ENCODE data around the gene MAF.

The MAF gene

GRCh38 chr16:79612207-79612606 lies 11.7 kb upstream of the MAF start:
- H3K4me1 ChIP-seq (ENCODE audit: control insufficient read depth, insufficient read depth, low read length): peaks cover 3% of the 10 kb centered on the region; the same call in 1 of the 2 replicates
- no peak overlapping the region for H3K4me3 ChIP-seq (ENCODE audit: low read depth, low read length)

DNA sequence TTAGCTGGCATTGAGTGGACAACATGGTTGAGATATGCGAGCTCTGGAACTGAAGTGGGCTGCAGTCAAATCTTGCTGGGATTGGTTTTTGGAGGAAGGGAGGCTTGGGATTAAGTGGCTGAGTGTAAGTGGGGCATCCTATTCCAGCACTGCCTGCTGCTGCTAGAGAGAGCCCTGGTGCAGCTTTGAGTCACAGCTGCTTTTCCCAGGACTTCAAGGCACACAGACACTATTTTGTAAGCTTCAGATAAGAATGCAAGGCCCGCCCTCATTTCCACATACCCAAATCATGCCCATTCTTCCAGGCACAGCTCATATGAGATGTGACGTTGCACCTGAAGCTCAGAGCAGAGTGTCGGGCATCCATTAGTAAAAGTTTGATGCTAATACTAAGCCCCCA lies 10.2 kb upstream of the MAF start:
- Histone ChIP-seq H3K4me1 (ENCODE audit: control insufficient read depth, insufficient read depth, low read length) (peaks cover 9% of the 10 kb centered on the region; the same call in 1 of the 2 replicates), H3K9ac (ENCODE audit: low read length) (no peak overlapping the region), H3K9me3 (ENCODE audit: control insufficient read depth, insufficient read depth, low read depth, low read length) (no peaks in the 10 kb centered on the region), H3K27ac (ENCODE audit: low read depth, low read length) (no peak overlapping the region), H3K4me3 (ENCODE audit: low read depth, low read length) (no peak overlapping the region), H3K36me3 (ENCODE audit: control insufficient read depth, insufficient read depth, low read length) (no peaks in the 10 kb centered on the region), H3K27me3 (ENCODE audit: control insufficient read depth, insufficient read depth, low read length) (no peaks in the 10 kb centered on the region)

More at GRCh38 chr16:79612207-79612606, 11.7 kb upstream of the MAF start:
- Histone ChIP-seq H3K9me3 (ENCODE audit: control insufficient read depth, insufficient read depth, low read depth, low read length) (no peaks in the 10 kb centered on the region), H3K36me3 (ENCODE audit: control insufficient read depth, insufficient read depth, low read length) (no peaks in the 10 kb centered on the region), H3K27ac (ENCODE audit: low read depth, low read length) (no peak overlapping the region), H3K27me3 (ENCODE audit: control insufficient read depth, insufficient read depth, low read length) (no peaks in the 10 kb centered on the region), H3K9ac (ENCODE audit: low read length) (no peak overlapping the region)

- peaks cover 10% of the 10 kb centered on the region; the same call in 1 of the 2 replicates for H3K4me1 ChIP-seq (ENCODE audit: control insufficient read depth, insufficient read depth, low read length)
- H3K36me3 ChIP-seq (ENCODE audit: control insufficient read depth, insufficient read depth, low read length): no peaks in the 10 kb centered on the region
- H3K9me3 ChIP-seq (ENCODE audit: control insufficient read depth, insufficient read depth, low read depth, low read length): no peaks in the 10 kb centered on the region
- no peak overlapping the region for H3K27ac ChIP-seq (ENCODE audit: low read depth, low read length)
- H3K9ac ChIP-seq (ENCODE audit: low read length): no peak overlapping the region
- H3K4me3 ChIP-seq (ENCODE audit: low read depth, low read length): no peak overlapping the region
- no peaks in the 10 kb centered on the region for H3K27me3 ChIP-seq (ENCODE audit: control insufficient read depth, insufficient read depth, low read length)
These were observed 9.3 kb upstream of the MAF start for GRCh38 chr16:79609861-79610260.

DNA sequence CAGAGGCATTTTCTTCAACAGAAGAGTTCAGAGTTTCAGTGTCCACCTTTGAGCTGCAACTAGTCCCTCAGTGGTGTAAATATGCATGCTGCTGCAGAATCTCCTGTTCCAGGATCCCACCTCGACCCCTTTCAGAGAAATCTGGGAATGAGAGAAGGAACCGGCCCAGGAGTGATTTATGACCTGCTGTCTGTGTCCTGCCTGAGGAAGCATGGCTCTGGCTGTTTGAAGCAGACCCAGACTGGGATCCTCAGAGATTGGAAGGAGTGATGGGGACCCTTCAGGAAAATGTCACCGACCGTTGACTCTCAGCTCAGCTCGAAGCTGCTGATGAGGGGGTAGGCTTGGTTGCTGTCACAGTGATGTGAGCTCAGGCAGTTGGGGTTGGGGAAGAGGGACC lies 8.4 kb upstream of the MAF start:
- H3K27me3 ChIP-seq (ENCODE audit: control insufficient read depth, insufficient read depth, low read length): no peaks in the 10 kb centered on the region
- H3K4me3 ChIP-seq (ENCODE audit: low read depth, low read length): no peak overlapping the region
- H3K9ac ChIP-seq (ENCODE audit: low read length): no peak overlapping the region
- H3K27ac ChIP-seq (ENCODE audit: low read depth, low read length): no peak overlapping the region
- H3K36me3 ChIP-seq (ENCODE audit: control insufficient read depth, insufficient read depth, low read length): no peaks in the 10 kb centered on the region
- H3K9me3 ChIP-seq (ENCODE audit: control insufficient read depth, insufficient read depth, low read depth, low read length): no peaks in the 10 kb centered on the region
- H3K4me1 ChIP-seq (ENCODE audit: control insufficient read depth, insufficient read depth, low read length): peaks cover 10% of the 10 kb centered on the region; the same call in 1 of the 2 replicates

- no peak overlapping the region for H3K4me3 ChIP-seq (ENCODE audit: low read depth, low read length)
These were observed 7.0 kb upstream of the MAF start for GRCh38 chr16:79607587-79607986.

DNA sequence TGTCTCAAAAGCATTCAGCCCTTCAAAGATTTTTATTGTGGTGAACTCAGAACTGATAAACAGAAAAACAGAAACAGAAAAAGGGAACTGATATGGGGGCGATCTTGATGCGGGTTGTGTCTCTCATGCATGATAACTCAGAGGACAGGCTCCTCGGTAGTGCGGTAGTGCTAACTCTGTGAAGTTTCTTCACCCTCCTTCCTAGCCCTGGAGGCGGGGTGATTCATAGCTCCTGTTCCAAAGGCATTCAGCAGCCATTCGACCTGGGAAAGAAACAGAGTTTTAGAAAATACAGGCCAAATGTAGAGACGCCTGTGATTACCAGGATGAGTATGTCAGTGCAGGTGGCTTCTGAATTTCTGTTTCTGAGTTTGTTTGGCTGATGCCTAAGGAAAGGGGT lies 5.5 kb upstream of the MAF start:
- Histone ChIP-seq H3K27ac (ENCODE audit: low read depth, low read length) (no peak overlapping the region), H3K27me3 (ENCODE audit: control insufficient read depth, insufficient read depth, low read length) (0 out of 2 replicates have a peak, but pooled peaks cover 2% of the 10 kb centered on the region), H3K36me3 (ENCODE audit: control insufficient read depth, insufficient read depth, low read length) (no peaks in the 10 kb centered on the region), H3K4me3 (ENCODE audit: low read depth, low read length) (no peak overlapping the region), H3K9ac (ENCODE audit: low read length) (no peak overlapping the region), H3K4me1 (ENCODE audit: control insufficient read depth, insufficient read depth, low read length) (peaks cover 10% of the 10 kb centered on the region; the same call in 1 of the 2 replicates), H3K9me3 (ENCODE audit: control insufficient read depth, insufficient read depth, low read depth, low read length) (no peaks in the 10 kb centered on the region)

More at GRCh38 chr16:79607587-79607986, 7.0 kb upstream of the MAF start:
- Histone ChIP-seq H3K27ac (ENCODE audit: low read depth, low read length) (no peak overlapping the region), H3K4me1 (ENCODE audit: control insufficient read depth, insufficient read depth, low read length) (peaks cover 10% of the 10 kb centered on the region; the same call in 1 of the 2 replicates), H3K27me3 (ENCODE audit: control insufficient read depth, insufficient read depth, low read length) (no peaks in the 10 kb centered on the region), H3K9me3 (ENCODE audit: control insufficient read depth, insufficient read depth, low read depth, low read length) (no peaks in the 10 kb centered on the region), H3K36me3 (ENCODE audit: control insufficient read depth, insufficient read depth, low read length) (no peaks in the 10 kb centered on the region), H3K9ac (ENCODE audit: low read length) (no peak overlapping the region)

DNA sequence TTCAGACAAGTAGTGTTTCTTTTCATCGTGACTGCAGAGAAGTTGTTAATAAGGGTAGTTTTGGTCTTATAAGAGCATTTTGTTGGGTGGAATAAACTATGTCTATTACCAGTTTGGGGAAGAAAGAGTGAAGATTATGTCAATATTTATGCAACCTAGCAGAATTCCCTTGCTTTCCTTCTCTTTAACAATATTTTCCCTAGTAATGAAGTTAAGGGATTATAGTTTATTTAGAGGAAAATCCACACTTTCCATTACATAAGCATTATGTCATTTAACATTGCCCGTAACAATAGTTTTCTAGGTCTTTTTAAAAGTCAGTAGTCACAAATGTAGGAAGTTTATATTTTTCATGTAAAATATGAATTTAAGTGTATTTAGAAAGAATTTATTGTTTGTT lies 2.5 kb upstream of the MAF start:
- Histone ChIP-seq H3K27me3 (ENCODE audit: control insufficient read depth, insufficient read depth, low read length) (peaks cover 17% of the 10 kb centered on the region), H3K9ac (ENCODE audit: low read length) (no peak overlapping the region), H3K9me3 (ENCODE audit: control insufficient read depth, insufficient read depth, low read depth, low read length) (no peaks in the 10 kb centered on the region), H3K27ac (ENCODE audit: low read depth, low read length) (no peak overlapping the region), H3K4me3 (ENCODE audit: low read depth, low read length) (no peak overlapping the region), H3K36me3 (ENCODE audit: control insufficient read depth, insufficient read depth, low read length) (no peaks in the 10 kb centered on the region), H3K4me1 (ENCODE audit: control insufficient read depth, insufficient read depth, low read length) (peaks cover 7% of the 10 kb centered on the region; the same call in 1 of the 2 replicates)

GRCh38 chr16:79602628-79603014 lies 2.1 kb upstream of the MAF start:
- peaks cover 21% of the 10 kb centered on the region for H3K27me3 ChIP-seq (ENCODE audit: control insufficient read depth, insufficient read depth, low read length)
- H3K4me1 ChIP-seq (ENCODE audit: control insufficient read depth, insufficient read depth, low read length): peaks cover 7% of the 10 kb centered on the region; the same call in 1 of the 2 replicates
- H3K27ac ChIP-seq (ENCODE audit: low read depth, low read length): no peak overlapping the region
- H3K4me3 ChIP-seq (ENCODE audit: low read depth, low read length): no peak overlapping the region
- no peaks in the 10 kb centered on the region for H3K36me3 ChIP-seq (ENCODE audit: control insufficient read depth, insufficient read depth, low read length)
- no peak overlapping the region for H3K9ac ChIP-seq (ENCODE audit: low read length)
- no peaks in the 10 kb centered on the region for H3K9me3 ChIP-seq (ENCODE audit: control insufficient read depth, insufficient read depth, low read depth, low read length)

- Histone ChIP-seq H3K4me1 (ENCODE audit: control insufficient read depth, insufficient read depth, low read length) (peaks cover 7% of the 10 kb centered on the region; the same call in 1 of the 2 replicates), H3K27ac (ENCODE audit: low read depth, low read length) (no peak overlapping the region; the same call in 1 of the 2 replicates), H3K4me3 (ENCODE audit: low read depth, low read length) (peak overlapping the region; percentile 77), H3K36me3 (ENCODE audit: control insufficient read depth, insufficient read depth, low read length) (no peaks in the 10 kb centered on the region), H3K27me3 (ENCODE audit: control insufficient read depth, insufficient read depth, low read length) (peaks cover 21% of the 10 kb centered on the region), H3K9me3 (ENCODE audit: control insufficient read depth, insufficient read depth, low read depth, low read length) (no peaks in the 10 kb centered on the region), H3K9ac (ENCODE audit: low read length) (no peak overlapping the region)
These were observed 1.5 kb upstream of the MAF start for GRCh38 chr16:79601931-79602627.

DNA sequence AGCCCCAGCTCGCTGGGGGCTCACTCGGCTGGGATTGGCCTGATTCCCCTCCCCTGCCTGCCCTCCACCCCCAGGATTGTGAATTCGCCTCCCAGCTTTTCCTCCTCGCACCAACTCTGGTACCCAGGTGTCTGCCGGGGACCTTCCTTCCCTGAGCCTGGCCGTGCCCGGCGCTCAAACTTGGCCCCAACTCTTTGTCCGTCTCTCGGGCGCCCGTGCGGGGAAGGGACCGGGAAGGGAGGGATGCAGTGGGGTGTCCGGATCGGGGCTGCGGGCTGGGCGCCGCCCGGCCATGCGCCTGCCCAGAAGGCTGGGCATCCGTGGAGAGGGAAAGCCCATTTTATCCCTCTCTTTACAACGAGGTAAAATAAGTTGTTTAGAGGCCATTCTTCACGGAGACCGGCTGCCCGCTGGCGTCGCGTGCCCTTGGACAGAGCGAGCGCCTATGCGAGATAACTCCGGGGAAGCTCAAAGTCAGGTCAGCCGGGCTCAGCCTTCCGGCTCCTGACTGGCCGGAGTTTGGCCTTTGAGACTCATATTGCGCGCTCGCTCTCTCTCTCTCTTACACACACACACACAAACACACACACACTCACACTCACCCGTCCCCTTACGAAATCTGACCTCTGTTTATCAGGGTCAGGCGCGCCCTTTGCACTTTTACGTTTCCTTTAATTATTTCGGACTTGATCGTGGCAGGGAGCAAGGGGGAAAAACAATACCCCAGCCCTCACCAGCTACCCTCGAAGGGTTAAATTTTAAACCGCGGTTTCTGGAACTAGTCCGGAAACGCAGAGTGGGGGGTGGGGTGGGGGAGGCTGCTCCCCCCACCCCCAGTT lies 774 bp upstream of the MAF start:
- Histone ChIP-seq H3K4me3 (ENCODE audit: low read depth, low read length) (peak overlapping the region; percentile 77), H3K27me3 (ENCODE audit: control insufficient read depth, insufficient read depth, low read length) (peaks cover 21% of the 10 kb centered on the region), H3K9me3 (ENCODE audit: control insufficient read depth, insufficient read depth, low read depth, low read length) (no peaks in the 10 kb centered on the region), H3K27ac (ENCODE audit: low read depth, low read length) (no peak overlapping the region; the same call in 1 of the 2 replicates), H3K36me3 (ENCODE audit: control insufficient read depth, insufficient read depth, low read length) (no peaks in the 10 kb centered on the region), H3K4me1 (ENCODE audit: control insufficient read depth, insufficient read depth, low read length) (peaks cover 6% of the 10 kb centered on the region; the same call in 1 of the 2 replicates), H3K9ac (ENCODE audit: low read length) (peak overlapping the region; percentile 41)

Measured in HUES6 (cell line).